Immature natural killer cell (primary cell): ENCODE data around the gene NT5DC1. TPM values are rescaled to one million over a fixed set of nuclear protein-coding genes. Genes with fewer than 3 reads are reported as not detected.

Experiments
- DNase-seq, 3 donors: peaks; one replicate each; pipeline ENCODE4 v3.0.0; 2022; ENCODE audit warnings: mixed read lengths in 1 of 3
- H3K27ac Mint-ChIP-seq, 6 donors: one replicate each; pipeline ENCODE4 v1.8.0; 2020; ENCODE audit warnings: mixed read lengths in 6 of 6, mild to moderate bottlenecking in 5 of 6, inconsistent platforms in 4 of 6, moderate library complexity in 3 of 6
- H3K27me3 Mint-ChIP-seq, 3 donors: one replicate each; pipeline ENCODE4 v1.8.0; 2020 to 2021; ENCODE audit warnings: low read depth in 3 of 3, mild to moderate bottlenecking in 3 of 3, mixed read lengths in 3 of 3, moderate library complexity in 3 of 3, inconsistent platforms in 1 of 3
- H3K36me3 Mint-ChIP-seq, 3 donors: one replicate each; pipeline ENCODE4 v1.8.0; 2020; ENCODE audit warnings: mixed read lengths in 3 of 3, inconsistent platforms in 2 of 3, mild to moderate bottlenecking in 2 of 3
- H3K4me1 Mint-ChIP-seq, 2 donors: one replicate each; pipeline ENCODE4 v1.8.0; 2020; ENCODE audit warnings: inconsistent platforms in 2 of 2, mild to moderate bottlenecking in 2 of 2, mixed read lengths in 2 of 2, moderate library complexity in 1 of 2
- H3K4me3 Mint-ChIP-seq, 5 donors: one replicate each; pipeline ENCODE4 v1.8.0; 2020; ENCODE audit warnings: mild to moderate bottlenecking in 5 of 5, mixed read lengths in 5 of 5, inconsistent platforms in 3 of 5, moderate library complexity in 3 of 5
- H3K9me3 Mint-ChIP-seq, 6 donors: one replicate each; pipeline ENCODE4 v1.8.0; 2020; ENCODE audit warnings: mild to moderate bottlenecking in 6 of 6, mixed read lengths in 6 of 6, inconsistent platforms in 4 of 6, moderate library complexity in 3 of 6
- polyA plus RNA-seq, 3 donors: library from polyadenylated mRNA; unstranded; fragments of 300-500 nt; fragmentation: Illumina TruSeq; gene quantifications; one replicate each; pipeline ENCODE4 v1.2.3, GENCODE V29; 2021

NT5DC1 gene
- polyA plus RNA-seq, 3 donors from 2014 or later, result 30.6 to 44.8 (median 35.9) TPM

DNA sequence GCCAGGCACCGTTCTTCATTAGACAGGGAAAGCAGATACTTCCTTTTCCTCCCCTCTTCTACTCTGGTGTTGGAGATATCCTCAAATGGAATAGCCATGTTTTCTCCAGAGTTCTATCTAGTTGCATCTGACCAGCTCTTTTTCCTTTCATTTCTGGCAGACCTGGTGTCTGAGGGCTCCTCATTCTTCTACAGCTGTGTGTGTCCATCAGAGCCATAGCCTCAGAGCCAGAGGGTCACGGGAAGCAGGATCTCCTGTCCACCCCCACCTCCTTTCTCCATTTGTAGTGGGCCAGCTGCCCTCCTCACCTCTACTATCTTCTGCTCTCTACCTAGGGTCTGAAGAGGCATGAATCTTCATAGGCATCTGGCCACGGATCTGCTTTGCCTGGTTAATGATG lies 96.2 kb downstream of the NT5DC1 start:
- Mint-ChIP-seq H3K9me3 (no peaks in the 10 kb centered on the region), H3K4me1 (no peaks in the 10 kb centered on the region), H3K4me3 (no peak overlapping the region), H3K27ac (no peak overlapping the region), H3K36me3 (peaks cover 0 to 6% (median 0%) of the 10 kb centered on the region in 3 donors), H3K27me3 (peaks cover 0 to 2% (median 0%) of the 10 kb centered on the region in 3 donors)
- no peak for DNase-seq

DNA sequence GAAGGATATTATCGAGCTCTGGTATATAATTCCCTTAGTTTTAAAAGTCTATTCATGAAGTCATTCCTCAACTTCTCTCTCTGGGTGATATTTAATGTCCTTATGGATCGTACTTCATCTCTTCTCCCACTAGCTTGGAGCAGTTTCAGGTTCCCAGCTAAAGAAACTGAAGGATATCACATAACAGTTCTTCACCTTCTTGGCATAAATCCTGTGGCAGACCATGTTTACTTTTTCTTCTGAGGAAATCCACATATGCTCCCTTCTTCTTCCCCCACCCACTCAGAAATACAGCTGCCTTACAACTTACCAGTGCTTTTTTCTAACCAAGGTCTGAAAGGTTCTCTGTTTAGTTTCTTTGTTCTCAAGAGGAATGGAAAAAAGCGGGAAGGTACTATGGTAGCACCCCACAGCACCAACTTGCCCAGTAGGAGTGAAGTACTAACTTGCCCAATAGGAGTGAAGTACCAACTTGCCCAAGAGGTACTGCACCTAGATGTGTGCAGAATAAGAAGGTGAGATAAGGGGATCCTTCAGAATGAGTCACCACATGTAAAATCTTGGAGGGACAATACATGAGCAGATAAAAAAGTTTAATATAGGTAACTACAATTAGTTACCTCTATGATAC lies 100.1 kb downstream of the NT5DC1 start:
- H3K27ac Mint-ChIP-seq, result peak overlapping the region in 1 of 6 donors; percentile 43
- H3K4me1 Mint-ChIP-seq, result no peaks in the 10 kb centered on the region
- no peak overlapping the region for H3K4me3 Mint-ChIP-seq
- H3K9me3 Mint-ChIP-seq, result no peaks in the 10 kb centered on the region
- no peak for DNase-seq
- no peaks in the 10 kb centered on the region for H3K27me3 Mint-ChIP-seq
- peaks cover 0 to 6% (median 0%) of the 10 kb centered on the region in 3 donors for H3K36me3 Mint-ChIP-seq

DNA sequence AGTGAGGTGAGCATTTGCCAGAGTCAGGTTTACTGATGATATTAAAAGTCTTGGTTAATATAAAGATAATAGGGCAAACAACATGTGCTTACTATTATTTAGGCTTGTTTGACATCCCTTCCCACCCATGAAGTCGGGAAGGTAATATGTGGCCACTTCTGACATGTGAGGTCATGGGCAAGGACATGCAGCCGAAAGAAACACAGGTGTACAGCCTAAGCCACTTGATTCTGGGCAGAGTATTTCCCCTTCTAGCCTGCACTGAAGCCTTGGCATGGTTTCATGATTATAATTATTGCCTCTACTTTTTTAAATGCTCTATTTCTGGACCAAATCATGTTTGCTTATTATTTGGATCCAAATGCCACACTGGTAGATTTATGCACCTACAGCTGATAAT lies 100.9 kb downstream of the NT5DC1 start:
- Mint-ChIP-seq H3K4me3 (no peak overlapping the region), H3K27me3 (no peaks in the 10 kb centered on the region), H3K9me3 (no peaks in the 10 kb centered on the region), H3K27ac (no peak overlapping the region), H3K4me1 (peaks cover 0 to 2% of the 10 kb centered on the region in 2 donors), H3K36me3 (peaks cover 0 to 6% (median 0%) of the 10 kb centered on the region in 3 donors)
- no peak for DNase-seq

DNA sequence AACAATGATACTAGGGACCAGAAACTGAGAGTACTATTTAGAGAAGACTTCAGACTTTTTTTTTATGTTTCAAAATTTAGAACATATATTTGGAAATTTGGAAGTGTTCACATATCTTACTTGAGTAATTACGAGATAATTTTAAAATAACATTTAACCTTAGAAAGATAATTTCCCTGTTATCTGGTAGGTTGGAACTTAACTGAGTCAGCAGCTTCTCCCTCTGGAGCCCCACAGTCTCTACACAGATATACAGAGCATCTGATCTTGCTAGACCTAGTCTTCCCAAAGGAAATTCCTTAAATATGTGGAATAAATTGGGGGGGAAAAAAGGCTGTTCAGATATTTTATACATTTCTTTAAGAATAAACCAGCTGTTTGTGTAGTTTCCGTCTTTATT lies 104.6 kb downstream of the NT5DC1 start:
- Mint-ChIP-seq H3K4me3 (no peak overlapping the region), H3K27me3 (no peaks in the 10 kb centered on the region), H3K36me3 (no peaks in the 10 kb centered on the region), H3K9me3 (no peaks in the 10 kb centered on the region), H3K4me1 (peaks cover 2 to 7% of the 10 kb centered on the region in 2 donors), H3K27ac (no peak overlapping the region)
- DNase-seq, result no peak

DNA sequence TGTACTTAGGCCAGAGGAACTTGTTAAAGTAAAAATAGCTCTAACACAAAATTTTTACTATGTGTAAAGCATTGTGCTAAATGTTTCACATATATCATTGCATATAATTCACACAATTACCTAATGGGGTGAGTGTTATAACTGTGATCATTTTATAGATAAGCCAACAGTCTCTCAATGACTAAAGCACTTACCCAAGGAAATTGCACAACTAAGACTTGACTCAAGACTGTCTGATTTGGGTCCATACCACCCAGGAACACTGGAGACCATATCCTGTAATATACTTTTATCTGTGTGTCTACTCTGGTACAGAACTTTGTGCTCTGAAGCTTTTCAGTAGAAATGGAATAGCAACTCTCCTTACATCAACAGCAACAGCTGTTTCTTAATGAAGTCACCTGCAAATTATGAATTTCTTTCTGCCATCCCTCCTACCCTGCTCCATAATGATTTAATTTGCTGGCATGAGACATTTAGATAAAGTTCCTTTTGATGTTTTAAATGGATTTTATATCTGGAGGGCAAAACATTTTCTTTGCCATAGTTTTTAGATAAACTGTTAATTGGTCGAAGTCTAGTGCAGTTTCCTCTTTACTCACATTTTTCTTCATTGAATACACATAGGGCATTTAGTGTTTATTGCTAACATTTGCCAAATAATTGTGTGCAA lies 105.7 kb downstream of the NT5DC1 start:
- H3K27ac Mint-ChIP-seq, result no peak overlapping the region
- peaks cover 2 to 7% of the 10 kb centered on the region in 2 donors for H3K4me1 Mint-ChIP-seq
- H3K9me3 Mint-ChIP-seq, result no peaks in the 10 kb centered on the region
- no peaks in the 10 kb centered on the region for H3K27me3 Mint-ChIP-seq
- H3K36me3 Mint-ChIP-seq, result no peaks in the 10 kb centered on the region
- H3K4me3 Mint-ChIP-seq, result no peak overlapping the region
- DNase-seq, result no peak

DNA sequence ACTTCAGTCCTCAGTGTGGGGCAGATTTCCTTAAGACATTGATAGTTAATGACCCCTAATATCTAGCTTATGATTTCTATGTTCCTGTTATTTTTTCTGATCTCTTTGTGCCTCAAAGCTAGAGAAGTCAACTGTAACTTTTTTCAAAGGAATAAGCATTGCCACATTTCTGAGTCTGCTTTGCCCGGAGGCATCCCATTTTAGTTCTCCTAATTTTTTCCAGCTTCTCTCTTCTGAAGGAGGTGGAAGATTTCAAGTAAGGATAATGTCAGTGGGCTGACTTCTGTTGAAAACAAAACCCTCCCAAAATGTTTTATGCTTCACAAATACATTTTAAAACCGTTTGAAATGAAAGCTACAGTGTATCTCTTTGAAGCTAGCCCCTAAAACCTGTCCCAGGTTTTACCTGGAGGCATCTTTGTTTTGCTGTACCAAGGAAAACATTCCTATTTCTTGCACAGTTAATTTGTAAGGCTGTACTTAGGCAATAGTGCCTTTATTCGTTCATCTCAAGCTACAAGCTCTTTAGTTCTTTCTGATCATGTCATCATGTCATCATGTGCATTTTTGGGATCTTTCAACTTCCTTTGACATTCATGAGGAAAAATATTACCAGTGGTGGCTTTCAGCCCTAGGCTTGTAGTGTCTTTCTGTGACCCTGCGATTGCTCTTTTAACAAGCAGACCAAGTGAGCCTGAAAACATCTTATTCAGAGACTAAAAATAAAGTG lies 107.6 kb downstream of the NT5DC1 start:
- no peak overlapping the region for H3K27ac Mint-ChIP-seq
- DNase-seq, result no peak
- peaks cover 2 to 7% of the 10 kb centered on the region in 2 donors for H3K4me1 Mint-ChIP-seq
- H3K9me3 Mint-ChIP-seq, result no peaks in the 10 kb centered on the region
- H3K27me3 Mint-ChIP-seq, result no peaks in the 10 kb centered on the region
- H3K36me3 Mint-ChIP-seq, result no peaks in the 10 kb centered on the region
- no peak overlapping the region for H3K4me3 Mint-ChIP-seq

DNA sequence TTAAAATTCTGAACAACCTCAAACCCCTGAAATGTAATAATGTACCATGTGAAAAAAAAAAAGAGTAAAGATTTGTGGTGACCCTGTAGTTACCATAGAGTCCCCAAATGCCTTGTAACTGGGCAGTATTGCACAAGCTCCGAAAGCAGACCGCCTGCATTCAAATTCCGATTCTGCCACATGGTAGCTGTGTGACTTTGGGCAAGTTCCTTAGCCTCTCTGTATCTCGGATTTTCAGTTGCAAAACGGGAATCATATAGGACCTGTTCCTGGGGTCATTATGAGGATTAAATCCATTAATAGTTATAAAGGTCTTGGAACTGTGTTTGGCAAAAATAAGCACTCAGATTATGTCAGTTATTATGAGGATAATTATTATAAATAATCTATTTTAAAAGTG lies 109.7 kb downstream of the NT5DC1 start:
- no peaks in the 10 kb centered on the region for H3K36me3 Mint-ChIP-seq
- no peak overlapping the region for H3K4me3 Mint-ChIP-seq
- no peaks in the 10 kb centered on the region for H3K27me3 Mint-ChIP-seq
- DNase-seq, result no peak
- H3K9me3 Mint-ChIP-seq, result no peaks in the 10 kb centered on the region
- H3K4me1 Mint-ChIP-seq, result peaks cover 2 to 7% of the 10 kb centered on the region in 2 donors
- no peak overlapping the region for H3K27ac Mint-ChIP-seq

DNA sequence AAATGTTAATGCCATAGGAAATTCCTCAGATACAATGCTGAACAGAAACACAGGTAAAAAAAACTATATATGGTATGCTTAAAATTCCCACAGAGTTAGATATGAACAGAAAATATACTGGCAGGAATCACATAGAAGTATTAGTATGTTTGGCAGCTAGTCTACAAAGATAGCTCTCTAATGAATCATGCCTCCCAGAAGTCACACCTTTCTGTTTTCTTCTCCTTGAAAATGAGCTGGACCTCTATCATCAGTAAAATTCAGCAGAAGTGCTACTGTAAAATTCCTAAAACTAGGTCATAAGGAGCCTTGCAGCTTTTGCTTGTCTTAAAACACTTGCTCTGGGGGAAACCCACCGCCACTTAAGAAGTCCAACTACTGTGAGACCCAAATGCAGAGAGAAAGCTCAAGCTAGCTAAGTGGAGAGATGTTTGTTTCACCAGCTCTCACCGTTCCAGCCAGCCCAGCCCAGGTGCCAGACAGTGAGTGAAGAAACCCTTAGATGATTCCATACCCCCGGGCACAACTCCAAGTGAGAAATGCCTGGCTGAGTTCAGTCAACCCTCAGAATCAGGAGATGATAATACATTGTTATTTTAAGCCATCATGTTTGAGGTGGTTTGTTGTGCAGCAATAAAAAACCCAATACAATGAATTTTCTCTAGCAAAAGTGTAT lies 110.2 kb downstream of the NT5DC1 start:
- Mint-ChIP-seq H3K9me3 (no peaks in the 10 kb centered on the region), H3K36me3 (no peaks in the 10 kb centered on the region), H3K27me3 (no peaks in the 10 kb centered on the region), H3K4me1 (peaks cover 1 to 7% of the 10 kb centered on the region in 2 donors), H3K27ac (peak overlapping the region in 1 of 6 donors; percentile 40), H3K4me3 (no peak overlapping the region)
- DNase-seq, result no peak

DNA sequence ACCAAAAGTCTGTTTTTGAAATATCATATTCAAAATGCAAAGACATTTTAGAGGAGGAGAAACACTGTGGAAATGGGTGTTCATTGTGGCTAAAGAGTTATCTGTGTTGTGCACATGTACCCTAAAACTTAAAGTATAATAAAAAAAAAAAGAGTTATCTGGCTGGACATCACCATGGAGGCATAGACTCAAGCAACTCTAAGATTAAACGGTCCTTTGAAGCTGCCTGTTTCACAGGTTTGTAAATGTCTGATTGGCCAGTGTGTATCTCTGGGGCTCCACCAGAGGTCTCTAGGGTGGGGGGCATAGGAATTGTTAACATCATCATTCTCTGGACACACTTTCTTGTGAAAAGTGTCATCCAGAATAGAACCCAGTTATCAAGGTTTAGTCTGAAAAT lies 114.0 kb downstream of the NT5DC1 start:
- Mint-ChIP-seq H3K27me3 (no peaks in the 10 kb centered on the region), H3K27ac (no peak overlapping the region), H3K9me3 (no peaks in the 10 kb centered on the region), H3K4me3 (no peak overlapping the region), H3K4me1 (no peaks in the 10 kb centered on the region), H3K36me3 (no peaks in the 10 kb centered on the region)
- DNase-seq, result no peak

DNA sequence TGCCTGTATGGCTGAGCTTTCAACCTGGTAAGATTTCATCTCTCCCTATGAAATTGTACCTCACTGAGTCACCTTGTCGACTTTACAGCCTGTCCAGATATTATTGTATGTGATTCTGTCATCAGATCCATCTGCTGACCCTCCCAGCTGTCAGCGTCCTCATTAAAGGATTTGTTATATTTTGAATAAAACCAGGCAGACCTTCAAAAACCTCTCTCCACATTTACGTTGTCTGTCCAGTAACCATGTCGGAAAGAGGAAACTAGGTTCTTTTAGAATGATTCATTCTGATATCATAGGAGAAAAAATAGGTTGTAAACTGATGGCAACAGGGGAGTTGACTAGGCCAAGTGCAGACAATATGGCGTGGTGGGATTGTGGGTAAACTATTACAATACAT lies 114.8 kb downstream of the NT5DC1 start:
- Mint-ChIP-seq H3K27me3 (no peaks in the 10 kb centered on the region), H3K27ac (no peak overlapping the region)

DNA sequence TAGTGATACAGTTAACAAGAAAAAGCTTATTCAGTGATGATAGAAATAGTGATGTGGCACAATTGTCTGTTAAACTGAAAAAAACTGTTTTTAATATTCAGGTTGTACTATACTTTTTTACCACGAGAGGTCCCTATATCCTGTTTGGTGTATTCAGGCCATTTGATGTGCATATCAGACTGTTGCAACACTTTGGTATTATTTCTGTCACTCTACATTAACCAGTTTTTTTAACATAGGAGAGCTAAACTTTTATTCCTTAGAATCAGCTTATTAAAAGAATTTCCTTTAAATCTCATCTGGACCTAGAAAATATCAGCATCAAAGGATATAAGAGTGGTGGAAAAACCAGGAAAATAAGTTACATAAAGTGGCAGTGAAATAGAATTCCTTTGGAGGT lies 116.4 kb downstream of the NT5DC1 start:
- Mint-ChIP-seq H3K36me3 (peaks cover 0 to 6% (median 0%) of the 10 kb centered on the region in 3 donors), H3K9me3 (no peaks in the 10 kb centered on the region), H3K27ac (peak overlapping the region in 1 of 6 donors; percentile 29), H3K27me3 (no peaks in the 10 kb centered on the region), H3K4me3 (no peak overlapping the region), H3K4me1 (no peaks in the 10 kb centered on the region)
- DNase-seq, result peak; percentile 11 to 30 (median 16)

More for the DNA sequence above, 114.8 kb downstream of the NT5DC1 start:
- Mint-ChIP-seq H3K9me3 (no peaks in the 10 kb centered on the region), H3K36me3 (no peaks in the 10 kb centered on the region), H3K4me1 (no peaks in the 10 kb centered on the region), H3K4me3 (no peak overlapping the region)
- no peak for DNase-seq

DNA sequence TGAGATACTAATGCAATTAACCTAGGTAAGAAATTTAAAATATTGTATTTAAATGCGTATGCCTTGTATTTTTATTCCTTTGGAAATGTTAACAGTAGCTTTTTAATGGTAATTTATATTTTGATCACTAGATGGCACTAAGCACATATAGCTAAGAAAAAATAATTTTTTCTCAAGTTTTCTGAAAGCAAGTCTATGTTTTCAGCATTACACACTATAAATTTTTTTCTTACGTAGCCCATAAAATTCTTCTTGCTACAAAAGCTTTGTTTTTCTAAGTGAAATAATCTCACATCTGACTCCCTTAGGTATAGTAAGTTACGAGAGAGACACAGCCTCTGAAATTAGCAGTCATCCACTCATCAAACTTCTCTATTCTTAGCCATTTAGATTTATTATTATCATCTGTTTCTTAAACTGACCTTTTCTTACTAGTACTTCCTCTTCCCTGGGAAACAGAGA lies 117.5 kb downstream of the NT5DC1 start:
- DNase-seq, result peak in 1 of 3 donors; percentile 6
- no peak overlapping the region for H3K27ac Mint-ChIP-seq
- H3K4me1 Mint-ChIP-seq, result no peaks in the 10 kb centered on the region
- H3K27me3 Mint-ChIP-seq, result no peaks in the 10 kb centered on the region
- H3K4me3 Mint-ChIP-seq, result no peak overlapping the region
- H3K9me3 Mint-ChIP-seq, result no peaks in the 10 kb centered on the region
- peaks cover 0 to 10% (median 0%) of the 10 kb centered on the region in 3 donors for H3K36me3 Mint-ChIP-seq

DNA sequence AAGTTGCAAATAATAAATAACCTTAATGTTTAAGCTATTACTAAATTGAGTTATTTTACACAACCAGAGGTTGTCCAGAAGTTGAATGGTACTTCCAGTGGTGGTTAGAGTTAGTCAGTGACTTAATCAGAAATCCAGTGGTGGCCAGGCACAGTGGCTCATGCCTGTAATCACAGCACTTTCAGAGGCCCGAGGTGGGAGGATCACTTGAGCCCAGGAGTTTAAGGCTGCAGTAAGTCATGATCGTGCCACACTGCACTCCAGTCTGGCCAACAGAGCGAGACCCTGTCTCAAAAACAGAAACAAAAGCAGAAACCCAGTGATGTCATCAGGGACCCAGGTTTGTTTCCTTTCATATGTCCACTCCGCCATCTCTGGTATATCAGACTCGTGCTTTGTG lies 118.2 kb downstream of the NT5DC1 start:
- Mint-ChIP-seq H3K27ac (no peak overlapping the region), H3K36me3 (peaks cover 0 to 14% (median 0%) of the 10 kb centered on the region in 3 donors), H3K4me1 (no peaks in the 10 kb centered on the region), H3K9me3 (no peaks in the 10 kb centered on the region), H3K27me3 (no peaks in the 10 kb centered on the region), H3K4me3 (no peak overlapping the region)
- no peak for DNase-seq

DNA sequence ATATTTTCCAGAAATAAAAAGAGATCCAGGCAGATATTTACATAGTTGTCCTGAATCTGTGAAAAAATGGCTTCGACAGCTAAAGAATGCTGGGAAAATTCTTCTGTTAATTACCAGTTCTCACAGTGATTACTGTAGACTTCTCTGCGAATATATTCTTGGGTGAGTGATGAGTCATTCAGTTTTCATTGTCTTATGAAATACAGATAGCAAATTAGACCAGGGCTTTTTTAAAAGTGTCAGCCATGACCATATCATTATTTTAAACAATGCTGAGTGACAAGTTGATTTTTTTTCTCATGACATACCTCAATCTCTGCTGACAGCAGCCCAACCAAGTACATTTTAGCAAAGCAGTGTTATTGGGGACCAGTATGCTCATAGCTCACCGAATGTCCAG lies 120.4 kb downstream of the NT5DC1 start:
- no peak for DNase-seq
- Mint-ChIP-seq H3K27me3 (peaks cover 0 to 2% (median 0%) of the 10 kb centered on the region in 3 donors), H3K4me3 (no peak overlapping the region), H3K27ac (no peak overlapping the region), H3K36me3 (peaks cover 0 to 14% (median 0%) of the 10 kb centered on the region in 3 donors), H3K4me1 (no peaks in the 10 kb centered on the region), H3K9me3 (no peaks in the 10 kb centered on the region)
